Endodermal cell (in vitro differentiated cells): ENCODE data around the gene FARP1. TPM values are rescaled to one million over a fixed set of nuclear protein-coding genes. Genes with fewer than 3 reads are reported as not detected.

Experiments
- DNase-seq: peaks from one replicate; pipeline ENCODE4 v3.0.0-alpha.2; 2017
- H3K27ac ChIP-seq: 2 replicates; pipeline ENCODE4 v1.5.1; 2013; ENCODE audit warnings: mild to moderate bottlenecking, low read depth, low read length, moderate library complexity
- H3K27me3 ChIP-seq: 2 replicates; pipeline ENCODE4 v1.6.1; 2013; ENCODE audit warnings: mild to moderate bottlenecking, low read length, moderate library complexity; ENCODE audit not compliant: insufficient read depth, control insufficient read depth, poor library complexity, severe bottlenecking
- H3K36me3 ChIP-seq: 2 replicates; pipeline ENCODE4 v1.7.0; 2013; ENCODE audit warnings: mild to moderate bottlenecking, low read length, moderate library complexity; ENCODE audit not compliant: control insufficient read depth, insufficient read depth
- H3K4me1 ChIP-seq: one replicate; pipeline ENCODE4 v1.7.0; 2013; ENCODE audit warnings: low read length; ENCODE audit not compliant: control insufficient read depth, insufficient read depth
- H3K4me3 ChIP-seq: 2 replicates; pipeline ENCODE4 v1.5.1; 2013; ENCODE audit warnings: mild to moderate bottlenecking, low read length, moderate library complexity
- H3K9ac ChIP-seq: 2 replicates; pipeline ENCODE4 v1.6.1; 2013; ENCODE audit warnings: mild to moderate bottlenecking, low read length, moderate library complexity; ENCODE audit not compliant: poor library complexity, severe bottlenecking; ENCODE audit errors: extremely low read depth
- H3K9me3 ChIP-seq: 2 replicates; pipeline ENCODE4 v1.6.1; 2013; ENCODE audit warnings: mild to moderate bottlenecking, low read length, moderate library complexity; ENCODE audit not compliant: control insufficient read depth
- H3K27ac Mint-ChIP-seq: 2 replicates; pipeline ENCODE4 v1.8.0; 2020; ENCODE audit warnings: mixed read lengths
- H3K27me3 Mint-ChIP-seq: 2 replicates; pipeline ENCODE4 v1.8.0; 2021; ENCODE audit warnings: mild to moderate bottlenecking, mixed read lengths; ENCODE audit not compliant: insufficient read depth
- H3K36me3 Mint-ChIP-seq: 2 replicates; pipeline ENCODE4 v1.8.0; 2020; ENCODE audit warnings: low read depth, mixed read lengths
- H3K4me1 Mint-ChIP-seq: 2 replicates; pipeline ENCODE4 v1.8.0; 2020; ENCODE audit warnings: mixed read lengths
- H3K4me3 Mint-ChIP-seq: 2 replicates; pipeline ENCODE4 v1.8.0; 2020; ENCODE audit warnings: mild to moderate bottlenecking, moderate library complexity, mixed read lengths
- H3K9me3 Mint-ChIP-seq: 2 replicates; pipeline ENCODE4 v1.8.0; 2020; ENCODE audit warnings: mild to moderate bottlenecking, mixed read lengths
- CTCF ChIP-seq: fragments of 200-600 bp; sonication (generic); conservative IDR thresholded peaks from 2 replicates; pipeline ENCODE4 v1.5.0; 2021; ENCODE audit warnings: antibody characterized with exemption, mild to moderate bottlenecking
- WGBS, 2 experiments: methylation state at CpG; one replicate each; pipeline versions ENCODE4 v1.1.5 to v1.1.7; 2013; ENCODE audit warnings: missing lambda C conversion rate in 2 of 2, mixed read lengths in 1 of 2; ENCODE audit not compliant: insufficient coverage in 1 of 2, insufficient read length in 1 of 2; 5-methylcytosine and 5-hydroxymethylcytosine counted together
- total RNA-seq, 2 donors: library from RNA; stranded (reverse); fragmentation: NEBNext Ultra II Directional in 1 of 2; extraction: Animal tissue kit (Norgen Biotek cat#: 25700) in 1 of 2; gene quantifications; 2 replicates in 1 of 2; 3 replicates in 1 of 2; pipeline ENCODE4 v1.2.1, GENCODE V29; 2021

Gene FARP1
- total RNA-seq, 2 donors from 2014 or later: 237 to 319 TPM

DNA sequence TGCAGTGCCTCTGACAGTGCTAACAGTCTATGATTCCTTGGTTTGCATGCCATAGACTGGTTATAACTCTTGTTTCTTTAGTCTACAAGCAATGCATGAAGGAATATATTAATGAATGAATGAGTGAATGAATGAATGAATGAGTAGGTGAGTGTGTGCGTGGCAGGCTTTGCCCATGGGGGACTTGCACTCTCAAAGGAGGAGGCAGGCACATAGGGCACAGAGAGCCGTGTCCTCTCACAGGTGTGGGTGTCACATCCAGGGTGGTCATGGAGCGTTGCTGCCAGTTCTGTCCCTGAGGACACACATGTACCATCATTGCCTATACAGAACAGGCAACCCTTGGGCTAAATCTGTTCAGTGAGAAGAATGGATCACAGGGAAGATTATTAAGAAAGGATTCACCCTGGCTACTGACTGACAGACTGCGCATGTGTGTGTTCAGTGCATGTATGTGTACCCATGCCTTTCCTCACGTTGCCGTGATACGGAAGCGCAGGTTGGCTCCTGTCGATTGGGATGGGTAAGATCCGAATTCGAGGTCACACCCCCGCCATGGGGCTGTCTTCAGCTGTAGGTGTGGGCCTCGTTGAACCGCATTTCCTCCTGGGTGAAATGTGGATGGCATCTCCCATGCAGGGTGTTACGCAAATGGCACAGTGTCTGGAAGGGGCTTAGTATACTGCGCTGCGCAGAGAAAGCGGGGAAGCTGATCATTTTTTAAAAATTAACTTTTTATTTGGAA, 272.6 kb downstream of the FARP1 start:
- Mint-ChIP-seq H3K27ac (no peak overlapping the region), H3K36me3 (peaks cover 89% of the 10 kb centered on the region), H3K4me3 (no peak overlapping the region), H3K27me3 (no peaks in the 10 kb centered on the region), H3K4me1 (peaks cover 8% of the 10 kb centered on the region), H3K9me3 (peaks cover 4% of the 10 kb centered on the region)
- Histone ChIP-seq H3K36me3 (peaks cover 98% of the 10 kb centered on the region), H3K9me3 (no peaks in the 10 kb centered on the region), H3K27me3 (no peaks in the 10 kb centered on the region), H3K9ac (no peak overlapping the region), H3K27ac (no peak overlapping the region), H3K4me1 (no peaks in the 10 kb centered on the region), H3K4me3 (no peak overlapping the region)
- no peak for DNase-seq
- no peak for TF ChIP-seq CTCF
- 92 to 95% methylated on average over 15 to 18 of the region's 18 CpGs for WGBS, 2 experiments

DNA sequence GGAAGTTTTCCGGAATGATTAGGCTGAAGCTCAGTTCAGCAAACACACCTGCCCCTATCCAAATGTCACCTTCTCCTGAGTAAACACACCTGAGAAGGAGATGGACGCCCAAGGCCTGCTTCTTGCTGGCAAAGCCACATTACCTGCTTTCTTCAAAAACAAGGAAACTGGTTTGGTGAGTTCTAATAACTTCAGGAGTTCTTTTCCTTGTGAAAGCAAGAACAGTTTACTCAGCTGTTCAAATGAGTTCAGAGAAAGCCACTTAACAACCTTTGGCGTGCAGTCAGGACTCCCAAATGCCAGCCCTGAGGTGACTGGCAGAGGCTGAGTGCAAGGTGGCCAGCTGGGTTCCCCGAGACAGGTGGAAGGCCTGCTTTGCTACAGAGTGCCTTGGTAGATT, 273.5 kb downstream of the FARP1 start:
- peaks cover 90% of the 10 kb centered on the region for H3K36me3 Mint-ChIP-seq
- peaks cover 8% of the 10 kb centered on the region for H3K4me1 Mint-ChIP-seq
- DNase-seq: no peak
- Histone ChIP-seq H3K4me3 (no peak overlapping the region), H3K36me3 (peaks cover 98% of the 10 kb centered on the region), H3K27me3 (no peaks in the 10 kb centered on the region), H3K9ac (no peak overlapping the region), H3K9me3 (no peaks in the 10 kb centered on the region), H3K4me1 (no peaks in the 10 kb centered on the region), H3K27ac (no peak overlapping the region)
- TF ChIP-seq CTCF: no peak
- H3K27me3 Mint-ChIP-seq: no peaks in the 10 kb centered on the region
- WGBS, 2 experiments: 96 to 100% methylated on average over 2 to 4 of the region's 4 CpGs
- H3K27ac Mint-ChIP-seq: no peak overlapping the region
- H3K9me3 Mint-ChIP-seq: peaks cover 4% of the 10 kb centered on the region
- no peak overlapping the region for H3K4me3 Mint-ChIP-seq

- Histone ChIP-seq H3K36me3 (peaks cover 96% of the 10 kb centered on the region), H3K27me3 (no peaks in the 10 kb centered on the region), H3K4me3 (no peak overlapping the region), H3K9ac (no peak overlapping the region), H3K27ac (no peak overlapping the region), H3K4me1 (no peaks in the 10 kb centered on the region), H3K9me3 (no peaks in the 10 kb centered on the region)
- Mint-ChIP-seq H3K36me3 (peaks cover 88% of the 10 kb centered on the region), H3K27me3 (no peaks in the 10 kb centered on the region), H3K4me3 (no peak overlapping the region), H3K9me3 (peaks cover 4% of the 10 kb centered on the region), H3K27ac (no peak overlapping the region), H3K4me1 (peaks cover 8% of the 10 kb centered on the region)
- 92 to 97% methylated on average over 9 to 14 of the region's 14 CpGs for WGBS, 2 experiments
- DNase-seq: no peak
- no peak for TF ChIP-seq CTCF
Measured at GRCh38 chr13:98419786-98420553, 277.1 kb downstream of the FARP1 start.
